IPS DF 6.9 (cell line): ENCODE results near the gene NHLRC4.
A peak's percentile ranks its signal among the peaks of the same experiment; 100 is the strongest.

Source experiments
- DNase-seq: peaks from one replicate; pipeline ENCODE4 v3.0.0-alpha.2; 2013; ENCODE audit warnings: low read depth, low spot score
- H3K27ac ChIP-seq: one replicate; pipeline ENCODE4 v1.5.1; 2013; ENCODE audit warnings: low read length, control low read depth
- H3K27me3 ChIP-seq: 2 replicates; pipeline ENCODE4 v1.6.1; 2013; ENCODE audit warnings: mild to moderate bottlenecking, low read length; ENCODE audit not compliant: control insufficient read depth, insufficient read depth
- H3K36me3 ChIP-seq: 2 replicates; pipeline ENCODE4 v1.6.1; 2013; ENCODE audit warnings: low read length; ENCODE audit not compliant: control insufficient read depth, insufficient read depth
- H3K4me1 ChIP-seq: 2 replicates; pipeline ENCODE4 v1.6.1; 2013; ENCODE audit warnings: low read length; ENCODE audit not compliant: control insufficient read depth, insufficient read depth
- H3K4me3 ChIP-seq: 2 replicates; pipeline ENCODE4 v1.5.1; 2013; ENCODE audit warnings: mild to moderate bottlenecking, low read length
- H3K9me3 ChIP-seq: 2 replicates; pipeline ENCODE4 v1.6.1; 2013; ENCODE audit warnings: low read length, inconsistent platforms; ENCODE audit not compliant: control insufficient read depth, insufficient read depth
- WGBS: extraction: QIAGEN DNeasy Blood & Tissue Kit; methylation state at CpG from one replicate; pipeline ENCODE4 v1.1.7; 2013; ENCODE audit warnings: mixed read lengths, missing lambda C conversion rate; ENCODE audit not compliant: insufficient read length, insufficient coverage; 5-methylcytosine and 5-hydroxymethylcytosine counted together

The NHLRC4 gene

DNA sequence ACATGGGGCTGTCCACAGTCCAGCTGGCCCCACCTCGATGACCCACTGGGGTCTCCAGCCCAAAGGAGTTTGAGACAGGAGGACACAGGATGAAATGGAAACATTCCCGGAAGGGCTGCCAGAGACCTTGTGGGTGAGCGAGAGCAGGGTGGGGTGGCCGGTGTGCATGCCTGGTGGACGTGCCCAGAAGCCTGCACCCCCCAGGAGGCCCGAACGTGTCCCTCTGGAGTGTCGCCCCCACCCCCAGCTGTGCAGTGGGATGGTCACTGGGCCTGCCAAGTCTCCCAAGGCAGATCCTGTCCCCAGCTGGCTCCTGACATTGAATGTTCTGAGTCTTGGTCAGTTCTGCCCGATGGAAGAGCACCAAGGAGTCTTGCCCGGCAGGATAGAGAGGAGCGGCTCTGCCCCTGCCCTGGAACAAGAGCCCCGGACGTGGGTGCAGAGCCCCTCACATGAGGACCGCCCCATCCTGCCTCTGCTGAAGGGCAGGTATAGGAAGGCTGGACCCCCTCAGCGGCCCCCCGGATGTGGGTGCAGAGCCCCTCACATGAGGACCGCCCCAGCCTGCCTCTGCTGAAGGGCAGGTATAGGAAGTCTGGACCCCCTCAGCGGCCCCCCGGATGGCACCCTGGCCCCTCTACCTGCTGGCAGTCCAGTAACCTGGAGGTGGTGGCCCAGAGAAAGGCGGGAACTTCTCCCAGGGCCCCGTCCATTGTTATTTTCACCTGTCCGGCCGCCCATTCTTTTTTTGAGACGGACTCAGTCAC is 42.3 kb upstream of the NHLRC4 start:
- H3K4me1 ChIP-seq: 0 out of 2 replicates have a peak, but pooled peaks cover 4% of the 10 kb centered on the region
- H3K9me3 ChIP-seq: no peaks in the 10 kb centered on the region
- no peak overlapping the region for H3K4me3 ChIP-seq
- no CpG with 5 or more reads among the region's 24 CpGs for WGBS
- no peaks in the 10 kb centered on the region for H3K27me3 ChIP-seq
- no peak overlapping the region for H3K27ac ChIP-seq
- DNase-seq: no peak
- 0 out of 2 replicates have a peak, but pooled peaks cover 6% of the 10 kb centered on the region for H3K36me3 ChIP-seq

DNA sequence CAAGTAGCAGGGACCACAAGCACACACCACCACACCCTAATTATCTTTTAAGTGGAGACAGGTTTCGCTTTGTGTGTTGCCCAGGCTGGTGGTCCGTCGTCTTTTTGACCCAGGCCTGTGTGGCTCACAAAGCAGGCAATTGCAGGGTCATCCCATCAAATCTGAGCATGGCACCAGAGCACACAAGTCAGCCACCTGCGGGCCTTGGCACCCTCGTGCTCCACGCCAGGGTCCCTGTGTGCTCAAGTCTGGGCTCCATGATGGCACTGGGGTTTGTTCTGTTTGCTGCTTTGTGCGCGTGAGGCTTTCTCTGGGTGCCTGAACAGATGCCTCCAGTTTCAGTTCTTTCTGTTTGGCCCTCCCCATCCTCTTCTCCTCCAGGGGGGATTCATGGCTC is 41.7 kb upstream of the NHLRC4 start:
- Histone ChIP-seq H3K36me3 (peaks cover 9% of the 10 kb centered on the region; the same call in 1 of the 2 replicates), H3K27me3 (no peaks in the 10 kb centered on the region), H3K4me3 (no peak overlapping the region), H3K4me1 (0 out of 2 replicates have a peak, but pooled peaks cover 4% of the 10 kb centered on the region), H3K27ac (no peak overlapping the region), H3K9me3 (no peaks in the 10 kb centered on the region)
- no CpG with 5 or more reads among the region's 8 CpGs for WGBS
- DNase-seq: no peak

GRCh38 chr16:525520-526180 is 41.2 kb upstream of the NHLRC4 start:
- no peaks in the 10 kb centered on the region for H3K27me3 ChIP-seq
- H3K4me1 ChIP-seq: 0 out of 2 replicates have a peak, but pooled peaks cover 4% of the 10 kb centered on the region
- H3K27ac ChIP-seq: no peak overlapping the region
- H3K4me3 ChIP-seq: no peak overlapping the region
- WGBS: no CpG with 5 or more reads among the region's 13 CpGs
- DNase-seq: no peak
- H3K9me3 ChIP-seq: no peaks in the 10 kb centered on the region
- peaks cover 9% of the 10 kb centered on the region; the same call in 1 of the 2 replicates for H3K36me3 ChIP-seq

- no peak overlapping the region for H3K27ac ChIP-seq
- H3K27me3 ChIP-seq: no peaks in the 10 kb centered on the region
- H3K4me1 ChIP-seq: 0 out of 2 replicates have a peak, but pooled peaks cover 4% of the 10 kb centered on the region
- DNase-seq: no peak
- H3K4me3 ChIP-seq: peak overlapping the region; percentile 52; the same call in 1 of the 2 replicates
- H3K9me3 ChIP-seq: no peaks in the 10 kb centered on the region
- peaks cover 7% of the 10 kb centered on the region; the same call in 1 of the 2 replicates for H3K36me3 ChIP-seq
- whole genome bisulfite sequencing: no CpG with 5 or more reads among the region's 26 CpGs
These were observed 40.4 kb upstream of the NHLRC4 start for GRCh38 chr16:526181-527014.

DNA sequence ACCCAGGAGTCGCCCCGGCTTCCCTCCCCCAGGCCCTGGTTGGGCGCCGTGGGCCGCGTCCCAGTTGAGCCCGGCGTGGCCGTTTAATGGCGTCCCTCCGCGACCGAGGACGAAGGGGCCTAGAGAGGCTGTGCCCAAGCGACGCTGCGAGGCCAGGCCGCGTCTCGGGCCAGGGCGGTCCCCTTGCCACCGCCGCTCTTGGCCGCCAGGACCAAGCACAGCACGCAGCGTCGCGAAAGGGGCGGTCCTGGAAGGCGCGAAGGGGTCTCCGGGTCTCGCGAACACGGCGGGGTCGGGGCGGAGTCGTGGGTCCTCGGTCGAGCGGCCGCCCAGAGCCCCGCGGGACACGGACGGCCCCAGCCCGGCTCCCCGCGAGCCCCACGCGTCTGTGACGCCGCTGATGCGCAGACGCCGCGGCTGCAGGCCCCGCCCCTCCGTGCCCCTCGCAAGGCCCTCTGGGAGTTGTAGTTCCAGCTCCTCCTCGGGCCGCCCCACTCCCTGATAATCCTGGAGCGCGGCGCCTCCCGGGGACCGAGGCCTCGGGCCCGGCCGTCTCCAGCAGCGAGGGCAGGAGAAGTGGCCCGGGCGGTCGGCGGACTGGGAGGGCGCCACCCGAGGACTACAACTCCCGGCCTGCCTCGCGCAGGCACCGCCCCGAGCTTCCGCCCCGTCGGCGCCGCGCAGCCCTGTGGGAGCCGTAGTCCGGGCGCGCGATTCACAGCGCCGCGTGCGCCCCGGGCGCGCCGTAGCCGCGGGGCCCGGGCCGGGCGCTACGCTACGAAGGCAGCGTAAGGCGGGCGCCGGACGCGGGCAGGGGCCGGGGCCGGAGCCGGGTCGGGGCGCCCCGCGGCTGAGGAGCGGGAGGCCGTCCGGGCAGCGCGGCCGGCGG is 39.5 kb upstream of the NHLRC4 start, which contains the start of gene CAPN15:
Gene CAPN15 (plus strand): TSS at position 698 of the 889 bp plus-strand sequence. CDS start 19,127 bp downstream, outside the sequence.
- no peak within 1 kb of the TSS for H3K27ac ChIP-seq
- WGBS: no CpG with 5 or more reads among the region's 129 CpGs
- no peaks in the 10 kb centered on the region for H3K9me3 ChIP-seq
- H3K4me3 ChIP-seq: peak within 1 kb of the TSS; percentile 52
- peak; percentile 50 for DNase-seq
- 0 out of 2 replicates have a peak, but pooled peaks cover 4% of the 10 kb centered on the region for H3K4me1 ChIP-seq
- H3K27me3 ChIP-seq: no peaks in the 10 kb centered on the region
- H3K36me3 ChIP-seq: peaks cover 7% of the 10 kb centered on the region; the same call in 1 of the 2 replicates

- Histone ChIP-seq H3K36me3 (peaks cover 7% of the 10 kb centered on the region; the same call in 1 of the 2 replicates), H3K4me3 (peak overlapping the region; percentile 52), H3K27ac (no peak overlapping the region), H3K27me3 (no peaks in the 10 kb centered on the region), H3K4me1 (peaks cover 5% of the 10 kb centered on the region; the same call in 1 of the 2 replicates), H3K9me3 (no peaks in the 10 kb centered on the region)
- no CpG with 5 or more reads among the region's 55 CpGs for WGBS
- DNase-seq: no peak
These were observed 38.4 kb upstream of the NHLRC4 start for GRCh38 chr16:528111-529011.

DNA sequence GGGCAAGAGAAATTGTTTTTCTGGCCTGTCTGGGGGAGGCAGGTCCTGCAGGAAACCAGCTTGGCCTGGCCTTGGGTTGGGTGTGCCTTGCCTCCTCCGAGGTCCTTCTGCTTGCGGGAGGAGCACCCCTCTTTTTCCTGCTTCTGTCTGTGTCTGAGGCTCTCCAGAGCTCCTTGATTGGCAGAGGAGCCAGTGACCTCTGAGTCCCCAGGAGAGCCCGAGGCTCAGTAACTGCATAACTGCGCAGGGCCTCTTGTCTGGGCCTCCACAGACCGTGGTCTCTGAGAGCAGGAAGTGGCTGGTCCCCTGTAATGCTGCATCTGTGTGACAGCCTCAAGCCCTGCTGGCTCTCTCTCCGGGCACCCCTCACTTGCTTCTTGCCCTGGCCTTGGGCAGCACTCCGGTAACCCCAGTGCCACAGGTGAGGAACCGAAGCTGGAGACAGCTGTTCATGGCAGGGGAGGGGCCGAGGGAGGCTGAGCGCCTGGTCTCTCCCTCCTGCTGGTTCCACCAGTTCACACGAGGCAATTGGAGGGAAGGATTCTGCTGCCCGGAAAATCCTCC is 37.7 kb upstream of the NHLRC4 start:
- no peaks in the 10 kb centered on the region for H3K27me3 ChIP-seq
- peaks cover 7% of the 10 kb centered on the region; the same call in 1 of the 2 replicates for H3K4me1 ChIP-seq
- H3K36me3 ChIP-seq: peaks cover 7% of the 10 kb centered on the region; the same call in 1 of the 2 replicates
- H3K4me3 ChIP-seq: peak overlapping the region; percentile 52; the same call in 1 of the 2 replicates
- no peak for DNase-seq
- no peaks in the 10 kb centered on the region for H3K9me3 ChIP-seq
- WGBS: no CpG with 5 or more reads among the region's 12 CpGs
- H3K27ac ChIP-seq: no peak overlapping the region

- Histone ChIP-seq H3K27ac (no peak overlapping the region), H3K36me3 (peaks cover 7% of the 10 kb centered on the region; the same call in 1 of the 2 replicates), H3K4me1 (peaks cover 7% of the 10 kb centered on the region; the same call in 1 of the 2 replicates), H3K27me3 (no peaks in the 10 kb centered on the region), H3K9me3 (no peaks in the 10 kb centered on the region), H3K4me3 (no peak overlapping the region)
- no peak for DNase-seq
- WGBS: no CpG with 5 or more reads among the region's 23 CpGs
These were observed 36.5 kb upstream of the NHLRC4 start for GRCh38 chr16:530111-530817.
